ENCODE measurements around the gene ZNF362.

ZNF362 gene

DNA sequence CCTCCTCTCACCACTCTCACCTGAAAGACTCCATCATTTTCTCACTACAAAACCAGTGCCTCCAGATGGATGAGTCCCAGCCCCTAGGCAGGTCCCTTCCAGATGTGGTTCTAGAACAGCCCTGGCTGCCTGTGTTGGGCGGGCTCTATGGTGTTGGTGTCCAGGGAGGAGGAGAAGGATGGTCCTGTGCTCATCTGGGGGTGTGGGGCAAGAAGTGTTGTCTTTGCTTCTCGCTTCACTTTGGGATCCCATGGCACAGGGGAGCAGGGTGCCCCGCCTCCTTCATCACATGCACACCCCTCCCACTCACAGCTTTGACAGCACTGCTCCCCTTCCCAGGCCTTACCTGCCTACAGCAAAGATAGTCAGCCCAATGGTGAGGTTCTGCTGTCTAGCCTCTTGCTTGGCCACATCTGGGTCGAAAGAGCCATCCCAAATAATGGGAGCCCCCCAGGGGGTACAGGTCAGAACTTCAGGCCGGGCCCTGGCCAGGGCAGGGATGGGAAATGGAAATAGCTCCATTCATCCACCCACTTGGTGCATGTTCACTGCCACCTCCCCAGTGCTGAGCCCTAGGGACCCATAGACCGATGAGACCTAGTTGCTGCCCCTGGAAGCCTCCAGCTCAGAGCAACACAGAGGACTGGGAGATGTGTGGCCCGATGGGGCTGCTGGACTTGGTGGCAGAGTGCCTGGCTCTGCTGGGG, 55.6 kb downstream of the ZNF362 start:
- DNase-seq: no peak

DNA sequence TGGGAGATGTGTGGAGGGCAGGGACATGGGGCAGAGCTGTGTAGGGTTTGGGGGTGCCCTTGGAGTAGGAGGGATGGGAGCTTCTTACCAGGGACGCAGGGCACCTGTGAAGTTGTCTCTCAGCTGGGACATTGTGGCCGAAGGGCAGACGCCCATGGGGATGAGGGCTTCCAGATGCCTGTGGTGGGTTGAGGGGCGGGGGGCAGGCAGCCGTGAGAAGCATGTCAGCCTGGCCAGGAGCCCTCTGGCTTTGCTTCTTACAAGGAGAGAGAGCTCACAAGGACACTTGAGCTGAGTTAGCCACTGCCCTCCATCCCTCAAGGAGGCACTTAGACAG, 56.1 kb downstream of the ZNF362 start:
- DNase-seq: no peak

DNA sequence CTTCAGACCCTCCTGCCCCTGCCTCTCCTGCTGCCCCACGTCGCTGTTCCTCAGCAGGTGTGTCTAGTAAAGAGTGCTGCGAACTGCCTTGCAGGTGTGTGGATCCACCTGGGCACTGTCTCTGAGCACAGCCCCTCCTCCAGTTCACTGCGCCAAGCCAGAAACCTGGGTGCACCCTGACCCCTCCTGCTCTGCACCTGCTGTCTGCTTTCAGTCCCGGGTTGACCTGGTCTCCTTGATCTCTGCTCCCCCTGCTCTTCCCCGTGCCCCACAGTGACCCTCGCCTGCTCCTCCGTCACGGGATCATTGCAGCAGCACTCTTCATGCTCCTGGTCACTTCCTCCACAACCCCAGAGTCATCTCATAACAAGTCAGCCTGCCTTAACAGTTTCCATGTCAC, 58.1 kb downstream of the ZNF362 start:
- no peak for DNase-seq

DNA sequence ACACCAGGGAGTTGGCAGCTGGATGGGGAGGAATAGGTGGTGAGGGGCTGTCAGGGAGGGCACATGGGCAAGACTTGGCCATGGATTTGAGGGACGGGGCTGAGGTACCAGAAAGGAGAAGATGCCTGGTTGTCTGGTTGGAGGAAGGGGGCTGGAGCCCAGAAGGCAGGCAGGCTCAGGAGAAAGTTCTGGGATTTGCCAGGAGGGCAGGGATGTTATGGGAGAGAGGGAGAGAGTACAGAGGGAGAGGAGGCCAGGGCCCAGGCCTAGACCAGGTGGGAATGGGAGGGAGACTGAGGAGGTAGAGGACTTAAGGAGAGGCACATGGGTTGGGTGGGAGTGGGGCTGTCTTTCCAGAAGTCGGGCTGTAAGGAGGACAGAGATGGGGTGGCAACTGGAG, 60.3 kb downstream of the ZNF362 start:
- no peak for DNase-seq

DNA sequence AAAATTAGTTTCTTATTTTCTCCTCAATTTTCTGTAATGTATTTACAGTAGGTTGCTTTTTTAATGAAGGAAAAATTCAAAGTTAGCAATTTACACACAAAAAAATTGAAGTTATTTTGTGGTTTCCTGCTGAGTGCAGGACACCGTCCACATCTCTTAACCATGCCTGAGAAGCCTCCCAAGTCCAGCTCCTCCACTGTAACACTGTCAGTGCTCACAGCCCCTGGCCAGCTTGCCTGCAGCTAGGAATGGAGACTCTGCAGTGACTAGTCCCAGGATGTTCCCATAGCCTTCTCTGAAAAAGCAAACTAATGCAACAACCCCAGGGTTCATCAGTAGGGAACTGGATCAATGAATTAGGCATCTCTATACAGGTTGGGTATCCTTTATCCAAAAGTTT, 61.1 kb downstream of the ZNF362 start:
- DNase-seq: no peak

DNA sequence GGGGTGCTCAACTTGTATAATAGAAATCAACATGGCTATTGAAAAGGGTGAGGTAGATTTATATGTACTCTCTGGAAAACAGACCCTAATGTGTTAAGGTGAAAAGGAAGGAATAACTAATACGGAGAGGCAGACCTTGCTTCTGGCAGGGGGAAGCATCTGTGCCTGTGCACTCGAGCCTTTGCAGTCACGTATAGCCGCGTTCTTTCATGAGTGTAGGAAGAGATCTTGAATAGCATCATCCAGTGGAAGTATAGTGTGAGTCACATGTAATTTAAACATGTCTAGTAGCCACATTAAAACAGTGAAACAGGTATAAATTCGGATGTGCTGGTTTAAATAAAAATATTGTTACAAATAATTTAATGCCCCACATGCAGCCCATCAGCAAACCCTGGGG, 61.7 kb downstream of the ZNF362 start:
- DNase-seq: no peak

DNA sequence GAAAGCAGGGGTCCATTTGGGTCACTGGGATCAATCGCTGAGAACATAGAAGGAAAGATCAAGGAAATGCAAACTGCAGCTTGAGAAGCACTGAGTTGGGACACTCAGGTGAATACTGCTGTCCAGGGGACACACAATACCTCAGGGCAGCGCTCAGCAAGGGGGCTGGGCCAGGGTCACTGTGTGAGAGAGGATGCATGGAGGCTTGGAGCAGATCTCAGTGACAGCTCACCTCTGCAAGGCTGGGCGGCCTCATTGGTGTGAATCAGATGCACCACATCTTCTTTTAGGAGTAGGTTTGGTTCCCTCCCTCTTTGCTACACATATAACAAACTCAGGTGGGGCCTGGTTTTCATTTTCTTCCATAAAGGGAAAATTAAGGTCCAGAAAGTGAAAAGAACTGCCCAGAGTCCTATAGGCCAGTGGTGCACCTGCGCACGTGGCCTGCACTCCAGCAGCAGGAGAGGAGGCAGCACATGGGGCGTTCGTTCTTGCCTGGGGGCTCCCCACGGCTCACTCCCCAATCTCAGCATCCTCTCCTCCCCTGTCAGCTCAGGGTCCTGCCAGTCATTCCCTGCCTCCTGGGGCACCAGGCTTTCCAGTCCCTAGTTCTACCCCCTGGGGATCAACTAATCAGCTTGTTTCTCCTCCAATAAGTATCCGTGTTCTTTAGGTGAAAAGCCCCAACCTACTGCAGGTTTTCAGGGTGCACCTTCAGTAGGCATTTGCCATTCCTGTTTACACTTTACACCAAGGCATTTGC, 63.1 kb downstream of the ZNF362 start:
- DNase-seq: no peak

DNA sequence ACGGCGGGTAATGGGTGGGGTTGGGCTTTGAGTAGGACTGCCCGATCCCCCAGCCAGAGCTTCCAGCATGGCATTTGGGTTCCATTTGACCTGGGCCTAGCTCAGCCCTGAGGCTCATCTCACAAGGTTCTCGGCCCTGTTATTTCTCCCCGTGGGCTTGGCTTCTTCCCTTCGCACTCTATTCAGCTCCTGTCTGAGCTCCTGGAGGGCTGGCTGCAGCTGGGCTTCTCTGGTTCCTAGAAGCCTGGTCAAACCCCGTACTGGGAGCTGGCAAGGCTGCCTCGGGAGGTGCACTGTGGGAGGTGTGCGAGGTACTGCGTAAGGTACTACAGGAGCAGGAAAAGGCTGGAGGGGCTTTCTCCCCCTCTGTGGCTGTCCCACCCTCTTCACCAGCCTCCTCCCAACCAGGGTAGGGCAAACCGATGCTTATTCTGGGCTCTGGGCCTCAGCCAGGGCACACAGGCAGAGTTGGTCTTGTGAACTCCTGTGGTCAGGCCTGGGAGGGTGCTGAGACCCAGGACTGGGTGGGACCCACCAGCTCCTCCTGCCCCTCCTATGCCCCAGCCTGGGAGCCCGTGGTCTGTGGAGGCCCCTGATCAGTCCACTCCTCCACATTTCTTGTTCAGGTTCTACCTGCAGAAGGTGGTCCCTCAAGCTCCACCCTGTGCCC, 63.8 kb downstream of the ZNF362 start:
- no peak for DNase-seq

DNA sequence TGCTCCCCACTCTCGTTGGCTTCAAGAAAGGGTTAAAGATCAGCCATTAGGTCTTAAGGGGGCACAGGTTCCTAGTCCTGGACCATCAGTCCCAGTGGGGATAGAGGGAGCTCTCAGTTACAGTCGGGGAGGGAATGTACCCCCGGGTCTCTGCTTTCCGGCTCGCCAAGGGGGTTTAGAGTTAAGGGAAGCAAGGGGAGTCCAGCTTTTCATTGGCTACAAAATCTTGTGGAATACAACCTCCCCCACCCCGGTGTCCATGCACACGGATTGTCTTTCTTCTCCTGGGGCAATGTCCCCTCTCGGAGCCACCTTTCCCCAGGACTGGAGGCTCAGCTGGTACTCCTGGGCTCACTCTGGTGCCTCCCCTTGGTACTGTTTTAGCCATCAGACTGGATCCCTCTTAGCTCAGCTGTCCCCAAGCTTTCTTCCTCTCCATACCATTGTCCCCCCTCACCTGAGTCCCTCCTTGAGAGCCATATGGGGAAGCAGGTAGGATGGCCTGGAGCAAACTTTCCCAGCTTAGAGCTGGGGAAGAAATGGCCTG, 64.4 kb downstream of the ZNF362 start, which contains the start of gene A3GALT2:
A3GALT2 (minus strand) TSS at position 480 of the 547 bp plus-strand sequence; CDS start at position 480, 0 bp downstream.
- no peak for DNase-seq

DNA sequence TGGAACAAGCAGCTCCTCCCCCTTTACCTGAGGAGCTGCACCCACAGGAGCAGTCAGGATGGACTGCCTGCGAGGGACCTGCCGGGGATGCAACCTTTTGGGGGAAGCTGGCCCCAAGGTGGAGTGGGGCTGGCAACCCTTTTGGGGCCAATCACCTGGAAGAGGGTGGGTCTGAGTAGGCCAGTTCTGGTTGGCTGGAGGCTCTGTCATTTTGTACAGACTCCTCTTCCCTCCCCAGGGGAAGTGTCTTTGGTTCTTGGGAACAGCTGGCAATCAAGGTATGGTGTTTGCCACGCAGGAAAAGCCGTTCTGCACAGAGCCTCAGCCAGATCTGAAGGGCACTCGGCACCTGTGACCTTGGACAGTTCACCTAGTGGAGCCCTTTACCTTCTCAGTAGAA, 64.9 kb downstream of the ZNF362 start:
- DNase-seq: no peak

DNA sequence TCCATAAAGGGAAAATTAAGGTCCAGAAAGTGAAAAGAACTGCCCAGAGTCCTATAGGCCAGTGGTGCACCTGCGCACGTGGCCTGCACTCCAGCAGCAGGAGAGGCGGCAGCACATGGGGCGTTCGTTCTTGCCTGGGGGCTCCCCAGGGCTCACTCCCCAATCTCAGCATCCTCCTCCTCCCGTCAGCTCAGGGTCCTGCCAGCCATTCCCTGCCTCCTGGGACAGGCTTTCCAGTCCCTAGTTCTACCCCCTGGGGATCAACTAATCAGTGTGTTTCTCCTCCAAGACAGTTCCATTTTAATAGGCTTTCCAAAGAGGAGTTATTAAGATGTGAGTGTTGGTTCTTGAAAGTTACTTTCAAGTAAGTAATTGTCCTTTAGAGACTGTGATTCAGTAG, 65.8 kb downstream of the ZNF362 start:
- no peak for DNase-seq

DNA sequence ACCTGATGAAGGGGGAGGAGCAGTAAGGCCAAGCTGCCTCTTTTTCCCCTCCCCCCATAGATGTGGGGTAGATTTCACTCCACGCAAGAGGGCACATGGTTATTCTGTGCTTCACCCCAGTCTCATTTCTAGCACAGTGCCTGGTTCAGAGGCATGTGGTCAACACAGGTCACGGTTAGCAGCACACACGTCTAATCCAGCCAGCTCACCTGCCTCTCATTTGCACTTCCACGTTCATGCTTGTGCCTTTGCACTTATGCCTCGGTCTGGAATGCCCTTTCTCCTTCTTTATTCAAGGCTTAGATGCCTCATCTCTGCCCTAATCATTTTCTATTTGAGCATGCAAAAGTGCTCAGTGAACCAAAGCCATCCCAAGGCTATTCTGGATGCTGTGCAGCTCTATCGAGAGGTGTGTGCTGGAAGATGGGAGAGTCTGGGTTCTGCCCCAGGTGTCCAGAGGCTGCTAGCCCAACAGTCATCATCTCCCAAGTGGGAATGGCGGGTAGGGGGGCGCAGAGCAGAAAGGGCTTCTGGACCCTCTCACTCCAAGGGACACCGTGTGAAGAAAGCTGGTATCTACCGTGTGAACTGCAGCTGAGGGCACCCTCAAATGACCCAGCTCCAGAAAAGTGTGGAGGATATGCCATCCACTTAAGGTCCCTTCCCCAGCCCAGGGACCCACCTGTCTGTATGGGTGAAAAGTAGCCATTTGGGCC, 66.7 kb downstream of the ZNF362 start:
- DNase-seq: no peak

DNA sequence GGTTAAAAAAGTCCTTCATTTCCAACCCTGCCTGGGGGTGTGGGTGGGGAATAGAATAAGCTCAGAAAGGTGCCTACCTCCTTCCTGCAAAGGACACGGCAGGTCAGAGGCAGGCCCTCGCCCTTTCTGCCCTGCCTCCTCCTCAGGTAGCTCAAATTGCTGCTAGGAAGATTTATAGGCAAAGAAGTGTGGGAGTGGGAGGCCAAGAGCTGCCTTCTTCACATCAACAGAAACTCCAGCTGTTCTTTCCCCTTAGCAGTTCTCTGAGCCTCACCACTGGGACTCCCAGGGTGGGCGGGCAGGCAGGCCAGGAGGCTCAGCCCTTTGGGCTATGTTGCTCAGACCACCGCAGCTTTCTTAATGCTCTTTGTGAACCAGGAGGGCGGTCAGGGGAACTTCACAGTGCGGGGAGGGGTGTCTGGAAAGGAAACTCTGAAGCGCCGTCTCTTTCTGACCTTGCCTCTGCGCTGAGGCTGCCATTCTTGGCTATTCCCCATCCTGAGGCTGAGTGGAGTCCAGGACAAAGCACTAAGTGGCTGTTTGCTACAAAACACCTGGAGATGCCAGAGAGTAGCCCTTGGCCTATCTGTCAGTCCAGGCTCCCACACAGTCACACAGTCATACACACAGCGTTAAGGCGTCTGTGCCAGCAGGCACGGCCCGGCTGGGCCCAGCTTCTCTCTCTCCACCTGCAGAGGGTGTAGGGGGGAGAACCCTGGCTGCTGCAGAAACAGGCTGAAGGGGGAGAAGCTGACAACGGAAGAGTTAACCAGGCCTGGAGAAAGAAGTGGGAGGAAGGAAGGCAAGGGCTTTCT, 67.6 kb downstream of the ZNF362 start:
- no peak for DNase-seq

DNA sequence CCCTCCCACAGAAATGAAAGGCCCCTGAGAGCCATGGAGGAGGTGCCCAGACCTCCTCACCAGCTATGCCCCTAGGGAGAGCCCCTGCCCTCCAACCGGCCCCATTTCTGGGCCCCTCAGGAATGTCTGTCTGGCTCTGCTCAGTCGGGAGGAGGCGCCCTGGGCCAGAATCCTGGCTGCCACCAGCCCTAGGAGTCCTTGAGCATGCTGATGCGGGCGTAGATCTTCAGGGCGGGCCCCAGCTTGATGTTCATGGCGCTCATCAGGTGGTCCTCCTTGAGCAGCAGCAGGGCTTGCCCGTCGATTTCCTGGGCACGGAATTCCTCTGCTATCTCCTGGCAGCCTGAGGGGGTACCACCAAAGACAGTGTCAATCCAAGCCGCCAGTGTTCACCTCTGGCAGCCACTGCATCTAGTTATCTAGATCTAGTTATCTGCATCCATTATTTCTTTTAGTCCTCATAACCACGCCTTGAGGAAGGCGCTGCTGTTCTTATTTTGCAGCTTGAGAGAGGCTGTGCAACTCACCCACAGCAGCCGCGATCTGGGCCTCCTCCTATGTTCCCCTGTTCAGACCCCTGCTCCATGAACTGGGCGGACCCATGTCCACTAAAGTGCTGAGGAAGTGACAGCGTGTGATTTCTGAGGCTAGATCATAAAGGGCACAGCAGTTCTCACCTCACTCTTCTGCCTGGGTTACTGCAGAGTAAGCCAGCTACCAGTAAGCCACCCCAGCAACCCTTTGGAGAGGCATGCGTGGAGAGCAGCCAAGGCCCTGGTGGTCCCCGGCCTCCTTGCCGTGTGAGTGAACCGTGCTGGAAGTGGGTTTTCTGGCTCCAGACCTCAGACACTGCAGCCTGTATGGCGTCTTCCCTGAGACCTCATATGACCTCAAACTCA, 68.6 kb downstream of the ZNF362 start:
- no peak for DNase-seq

DNA sequence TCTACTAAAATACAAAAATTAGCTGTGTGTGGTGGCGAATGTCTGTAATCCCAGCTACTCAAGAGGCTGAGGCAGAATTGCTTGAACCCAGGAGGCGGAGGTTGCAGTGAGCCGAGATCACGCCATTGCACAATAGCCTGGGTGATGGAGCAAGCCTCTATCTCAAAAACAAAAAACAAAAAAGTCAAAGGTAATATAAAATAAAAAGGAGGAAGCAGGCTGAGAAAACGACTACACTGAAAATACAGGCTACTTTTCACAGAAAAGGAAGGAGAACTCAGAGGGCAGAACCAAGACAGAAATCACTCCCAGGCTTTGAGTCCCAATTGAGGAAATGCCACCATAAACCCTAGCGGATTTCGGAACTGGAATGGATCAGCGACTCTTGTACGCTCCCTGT, 70.5 kb downstream of the ZNF362 start:
- no peak for DNase-seq

DNA sequence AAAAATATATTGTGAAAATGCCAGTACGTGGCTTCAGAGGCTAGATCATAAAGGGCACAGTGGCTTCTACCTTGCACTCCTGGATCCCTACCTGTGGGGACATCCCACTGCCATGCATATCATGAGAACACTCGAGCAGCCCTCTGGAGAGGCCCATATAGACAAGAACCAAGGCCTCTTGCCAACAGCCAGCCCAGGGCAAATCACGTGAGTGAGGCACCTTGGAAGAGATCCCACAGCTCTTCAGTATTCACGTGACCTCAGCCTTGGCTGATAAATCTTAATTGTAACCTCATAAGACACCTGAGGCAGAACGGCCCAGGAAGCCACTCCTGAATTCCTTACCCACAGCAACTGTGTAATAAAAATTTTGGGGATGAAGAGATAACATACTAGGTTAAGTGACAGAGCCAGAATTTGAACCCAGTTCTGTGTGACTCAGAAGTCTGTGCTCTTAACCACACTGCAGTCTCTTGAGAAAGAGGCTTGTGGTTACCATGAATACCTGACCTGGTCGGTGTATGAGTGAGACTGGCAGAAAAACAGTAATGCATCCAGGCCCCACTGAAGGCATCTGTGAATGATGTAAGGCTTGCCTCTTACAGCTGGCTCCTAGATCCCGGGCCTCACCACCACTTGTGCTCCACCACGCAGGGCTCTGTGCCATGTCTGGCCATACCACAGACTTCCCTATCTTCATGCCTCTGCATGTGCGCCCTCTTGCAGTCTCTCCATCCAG, 71.5 kb downstream of the ZNF362 start:
- DNase-seq: no peak

DNA sequence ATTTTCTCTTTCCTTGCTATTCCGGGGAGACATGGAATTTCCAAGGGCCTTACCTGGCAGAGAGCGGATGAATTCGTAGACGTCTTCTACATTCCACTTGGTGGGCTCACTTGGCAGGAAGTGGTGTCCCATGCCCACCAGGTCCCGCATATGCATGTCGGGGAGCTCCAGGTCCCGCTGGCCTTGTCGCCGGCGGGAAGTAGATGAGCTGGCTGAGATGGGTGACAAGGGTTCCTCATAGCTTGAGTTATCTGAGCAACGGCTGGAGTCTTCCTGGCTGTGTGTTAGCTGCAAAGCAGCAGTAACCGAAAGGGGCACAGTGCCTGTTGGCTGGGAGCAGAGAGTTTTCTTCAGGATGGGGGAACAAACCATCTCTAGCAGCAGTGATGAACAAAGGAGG, 72.5 kb downstream of the ZNF362 start:
- DNase-seq: no peak

DNA sequence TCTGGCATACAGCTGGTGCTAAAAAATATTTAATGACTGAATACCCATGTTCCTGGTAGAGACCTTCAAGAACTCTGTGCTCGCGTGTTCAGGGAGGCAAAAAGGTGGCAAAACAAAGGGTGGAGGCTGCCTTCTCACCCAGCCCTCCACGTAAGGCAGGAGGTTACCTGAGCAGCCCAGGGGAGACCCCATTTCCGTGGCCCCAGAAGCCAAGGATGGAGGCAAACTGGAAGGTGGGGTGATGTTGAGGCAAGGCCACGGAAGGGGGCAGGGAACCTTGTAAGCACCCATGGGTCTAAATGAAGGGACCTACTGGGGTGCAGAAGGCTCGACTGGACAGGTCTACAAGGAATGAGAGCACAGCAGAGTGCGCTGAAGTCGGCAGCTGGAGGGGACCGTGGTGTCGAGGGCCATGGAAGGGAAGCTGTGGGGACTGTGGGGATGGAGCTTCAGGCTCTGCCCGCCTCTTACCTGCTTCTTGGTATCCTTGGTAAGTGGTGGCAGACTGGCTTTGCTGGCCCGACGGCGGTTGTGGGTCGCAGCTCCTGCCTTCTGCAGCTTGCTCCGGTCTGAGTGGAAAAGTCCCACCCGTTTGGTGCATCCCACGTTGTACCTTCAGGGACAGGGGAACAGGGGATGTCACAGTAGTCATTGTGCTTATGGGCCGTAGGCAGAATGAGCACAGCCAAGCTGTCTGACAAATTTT, 73.5 kb downstream of the ZNF362 start:
- DNase-seq: no peak

DNA sequence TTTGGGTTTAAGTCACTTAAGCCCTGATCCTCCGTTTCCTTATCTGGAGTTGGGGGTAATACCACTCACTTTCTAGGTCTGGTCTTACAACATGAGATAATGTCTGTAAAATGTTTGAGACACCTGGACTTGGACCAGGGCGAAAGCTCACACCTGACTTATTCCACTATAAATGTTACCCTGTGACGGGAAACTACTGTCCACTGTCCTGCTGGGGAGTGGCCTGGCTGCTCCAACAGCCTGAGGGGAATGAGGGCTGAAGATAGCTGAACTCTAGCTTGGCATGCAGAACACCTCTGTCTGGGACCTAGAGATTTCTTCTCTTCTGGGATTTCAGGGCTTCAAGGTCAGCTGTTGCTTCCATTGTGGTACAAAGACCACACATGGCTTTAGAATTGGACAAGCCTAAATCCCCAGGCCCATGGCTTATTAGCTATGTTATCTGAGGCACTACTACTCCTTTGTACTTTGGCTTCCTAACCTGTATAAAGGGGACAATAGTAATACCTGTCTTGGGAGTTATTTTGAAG, 74.1 kb downstream of the ZNF362 start:
- DNase-seq: no peak

DNA sequence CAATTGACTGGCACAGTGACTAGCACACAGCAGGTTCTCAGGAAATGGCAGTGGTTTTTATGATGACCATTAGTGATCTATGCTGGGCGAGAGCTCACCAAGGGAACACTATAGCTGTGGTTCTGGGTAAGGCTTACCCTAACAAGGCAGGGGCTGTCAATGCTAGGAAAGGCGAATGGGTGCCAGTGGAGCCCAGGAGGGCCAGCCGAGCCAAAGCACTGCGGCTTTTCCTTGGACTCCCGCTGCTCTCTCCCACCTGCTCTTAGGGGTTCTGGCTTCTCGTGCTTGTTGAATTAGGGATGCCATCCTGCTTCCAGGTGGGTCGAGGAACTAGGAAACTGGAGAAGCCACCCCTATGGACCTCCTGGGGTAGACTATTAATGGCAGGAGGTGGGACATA, 74.6 kb downstream of the ZNF362 start:
- DNase-seq: no peak
